ENCODE results near the gene BTF3. TPM values are rescaled to one million over a fixed set of nuclear protein-coding genes. Genes with fewer than 3 reads are reported as not detected.

BTF3 gene
- total and polyA plus RNA-seq, 7 donors, result 451 to 1,021 (median 591) TPM

GRCh38 chr5:73490088-73490487 is 8.2 kb upstream of the BTF3 start:
- peaks cover 0 to 18% (median 0%) of the 10 kb centered on the region in 3 donors for H3K27me3 ChIP-seq (ENCODE audit: insufficient read depth in 3 of 3, low read length in 2 of 3)
- intact Hi-C loops (cut with DNase I), result no loop called here
- DNase-seq (no peak), ATAC-seq (no peak)
- TF ChIP-seq, protein P1, sequence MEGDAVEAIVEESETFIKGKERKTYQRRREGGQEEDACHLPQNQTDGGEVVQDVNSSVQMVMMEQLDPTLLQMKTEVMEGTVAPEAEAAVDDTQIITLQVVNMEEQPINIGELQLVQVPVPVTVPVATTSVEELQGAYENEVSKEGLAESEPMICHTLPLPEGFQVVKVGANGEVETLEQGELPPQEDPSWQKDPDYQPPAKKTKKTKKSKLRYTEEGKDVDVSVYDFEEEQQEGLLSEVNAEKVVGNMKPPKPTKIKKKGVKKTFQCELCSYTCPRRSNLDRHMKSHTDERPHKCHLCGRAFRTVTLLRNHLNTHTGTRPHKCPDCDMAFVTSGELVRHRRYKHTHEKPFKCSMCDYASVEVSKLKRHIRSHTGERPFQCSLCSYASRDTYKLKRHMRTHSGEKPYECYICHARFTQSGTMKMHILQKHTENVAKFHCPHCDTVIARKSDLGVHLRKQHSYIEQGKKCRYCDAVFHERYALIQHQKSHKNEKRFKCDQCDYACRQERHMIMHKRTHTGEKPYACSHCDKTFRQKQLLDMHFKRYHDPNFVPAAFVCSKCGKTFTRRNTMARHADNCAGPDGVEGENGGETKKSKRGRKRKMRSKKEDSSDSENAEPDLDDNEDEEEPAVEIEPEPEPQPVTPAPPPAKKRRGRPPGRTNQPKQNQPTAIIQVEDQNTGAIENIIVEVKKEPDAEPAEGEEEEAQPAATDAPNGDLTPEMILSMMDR (IDR thresholded peaks at IDR 0.05), result no peak
- no peaks in the 10 kb centered on the region for H3K4me1 ChIP-seq
- WGBS, 3 donors, result 86 to 88% (median 87%) methylated on average over 2 of the region's 2 CpGs
- H3K36me3 ChIP-seq (ENCODE audit: insufficient read depth in 1 of 2, low read depth in 1 of 2), result no peaks in the 10 kb centered on the region
- H3K27ac ChIP-seq, result no peak overlapping the region
- H3K9me3 ChIP-seq, result no peaks in the 10 kb centered on the region
- no peak overlapping the region for H3K4me3 ChIP-seq

- no peak overlapping the region for H3K27ac ChIP-seq
- 83 to 94% (median 92%) methylated on average over 1 of the region's 1 CpG for WGBS, 3 donors
- H3K4me3 ChIP-seq, result no peak overlapping the region
- ATAC-seq (no peak), DNase-seq (no peak)
- peaks cover 0 to 18% (median 0%) of the 10 kb centered on the region in 3 donors for H3K27me3 ChIP-seq (ENCODE audit: insufficient read depth in 3 of 3, low read length in 2 of 3)
- H3K9me3 ChIP-seq, result no peaks in the 10 kb centered on the region
- TF ChIP-seq, protein P1 (IDR thresholded peaks at IDR 0.05), result no peak
- H3K4me1 ChIP-seq, result no peaks in the 10 kb centered on the region
- intact Hi-C loops (cut with DNase I), result no loop called here
- no peaks in the 10 kb centered on the region for H3K36me3 ChIP-seq (ENCODE audit: insufficient read depth in 1 of 2, low read depth in 1 of 2)
Observed at GRCh38 chr5:73491155-73491554, 7.1 kb upstream of the BTF3 start.

- intact Hi-C loops (cut with DNase I), result no loop called here
- H3K9me3 ChIP-seq, result no peaks in the 10 kb centered on the region
- DNase-seq (no peak), ATAC-seq (no peak)
- H3K4me1 ChIP-seq, result peaks cover 10% of the 10 kb centered on the region
- H3K27ac ChIP-seq, result no peak overlapping the region
- H3K36me3 ChIP-seq (ENCODE audit: insufficient read depth in 1 of 2, low read depth in 1 of 2), result no peaks in the 10 kb centered on the region
- peaks cover 0 to 14% (median 0%) of the 10 kb centered on the region in 3 donors for H3K27me3 ChIP-seq (ENCODE audit: insufficient read depth in 3 of 3, low read length in 2 of 3)
- TF ChIP-seq, protein P1 (IDR thresholded peaks at IDR 0.05), result no peak
- WGBS, 3 donors, result 80 to 86% (median 86%) methylated on average over 3 of the region's 3 CpGs
- no peak overlapping the region for H3K4me3 ChIP-seq
Observed at GRCh38 chr5:73493421-73493820, 4.8 kb upstream of the BTF3 start.

DNA sequence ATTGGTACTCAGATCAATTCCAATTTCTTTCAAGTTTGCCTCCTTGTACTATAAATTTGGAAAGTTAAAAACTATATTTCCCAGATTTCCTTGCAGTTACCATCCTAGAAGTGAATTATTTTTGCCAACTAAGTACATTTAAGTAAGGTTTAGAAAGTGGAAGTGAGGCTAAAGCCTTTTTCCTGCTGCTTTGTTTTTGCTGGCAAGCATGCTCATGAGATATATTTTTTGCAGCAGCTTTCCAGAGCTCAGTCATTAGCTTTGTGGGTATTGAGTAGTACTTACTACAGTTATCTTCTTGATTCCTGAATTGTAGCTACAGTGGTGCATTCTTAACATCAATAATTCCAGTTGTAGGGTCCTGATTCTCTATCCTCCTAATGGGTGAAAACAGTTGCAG is 3.5 kb upstream of the BTF3 start:
- no peaks in the 10 kb centered on the region for H3K9me3 ChIP-seq
- intact Hi-C loops (cut with DNase I), result no loop called here
- peaks cover 16% of the 10 kb centered on the region for H3K4me1 ChIP-seq
- H3K27ac ChIP-seq, result no peak overlapping the region
- H3K36me3 ChIP-seq (ENCODE audit: insufficient read depth in 1 of 2, low read depth in 1 of 2), result peaks cover 0 to 3% of the 10 kb centered on the region in 2 donors
- H3K27me3 ChIP-seq (ENCODE audit: insufficient read depth in 3 of 3, low read length in 2 of 3), result peaks cover 0 to 14% (median 0%) of the 10 kb centered on the region in 3 donors
- ATAC-seq (no peak), DNase-seq (no peak)
- H3K4me3 ChIP-seq, result no peak overlapping the region
- TF ChIP-seq, protein P1 (IDR thresholded peaks at IDR 0.05), result no peak

DNA sequence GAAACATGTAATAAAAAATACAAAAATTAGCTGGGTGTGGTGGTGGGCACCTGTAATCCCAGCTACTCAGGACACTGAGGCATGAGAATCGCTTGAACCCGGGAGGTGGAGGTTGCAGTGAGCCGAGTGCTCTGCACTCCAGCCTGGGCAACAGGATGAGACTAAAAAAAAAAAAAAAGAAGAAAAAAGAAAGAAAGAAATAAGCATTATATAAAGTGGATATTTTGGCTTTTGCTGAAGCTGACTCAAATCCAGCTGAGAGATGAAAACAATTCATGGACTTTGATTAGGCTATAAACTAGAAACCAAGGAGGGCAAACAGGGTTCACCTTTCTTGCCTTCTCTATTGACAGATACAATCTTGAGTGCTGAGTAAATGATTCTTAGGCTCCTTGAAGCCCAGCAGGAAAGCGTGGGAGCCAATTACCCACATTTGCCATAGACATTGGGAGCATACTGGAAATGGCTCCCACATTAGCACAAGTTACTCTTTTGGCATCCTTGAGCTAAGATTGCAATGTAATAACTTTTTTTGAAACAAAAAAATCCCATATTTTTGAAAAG is 2.4 kb upstream of the BTF3 start:
- WGBS, 3 donors, result 91 to 99% (median 97%) methylated on average over 4 of the region's 4 CpGs
- intact Hi-C loops (cut with DNase I), result no loop called here

More for the DNA sequence above, 2.4 kb upstream of the BTF3 start:
- Histone ChIP-seq H3K36me3 (ENCODE audit: insufficient read depth in 1 of 2, low read depth in 1 of 2) (peaks cover 0 to 14% of the 10 kb centered on the region in 2 donors), H3K27me3 (ENCODE audit: insufficient read depth in 3 of 3, low read length in 2 of 3) (peaks cover 0 to 14% (median 0%) of the 10 kb centered on the region in 3 donors), H3K4me3 (no peak overlapping the region), H3K4me1 (peaks cover 26% of the 10 kb centered on the region), H3K9me3 (no peaks in the 10 kb centered on the region), H3K27ac (no peak overlapping the region)
- TF ChIP-seq, protein P1 (IDR thresholded peaks at IDR 0.05), result no peak
- DNase-seq (no peak), ATAC-seq (no peak)

Measured in psoas muscle (tissue), 8 donors.